Measurements from ENCODE around the gene PELI3.
A peak's percentile ranks its signal among the peaks of the same experiment; 100 is the strongest.

Gene PELI3, protein sequence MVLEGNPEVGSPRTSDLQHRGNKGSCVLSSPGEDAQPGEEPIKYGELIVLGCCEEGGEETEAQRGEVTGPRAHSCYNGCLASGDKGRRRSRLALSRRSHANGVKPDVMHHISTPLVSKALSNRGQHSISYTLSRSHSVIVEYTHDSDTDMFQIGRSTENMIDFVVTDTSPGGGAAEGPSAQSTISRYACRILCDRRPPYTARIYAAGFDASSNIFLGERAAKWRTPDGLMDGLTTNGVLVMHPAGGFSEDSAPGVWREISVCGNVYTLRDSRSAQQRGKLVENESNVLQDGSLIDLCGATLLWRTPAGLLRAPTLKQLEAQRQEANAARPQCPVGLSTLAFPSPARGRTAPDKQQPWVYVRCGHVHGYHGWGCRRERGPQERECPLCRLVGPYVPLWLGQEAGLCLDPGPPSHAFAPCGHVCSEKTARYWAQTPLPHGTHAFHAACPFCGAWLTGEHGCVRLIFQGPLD
- long read RNA-seq = 0 reads

DNA sequence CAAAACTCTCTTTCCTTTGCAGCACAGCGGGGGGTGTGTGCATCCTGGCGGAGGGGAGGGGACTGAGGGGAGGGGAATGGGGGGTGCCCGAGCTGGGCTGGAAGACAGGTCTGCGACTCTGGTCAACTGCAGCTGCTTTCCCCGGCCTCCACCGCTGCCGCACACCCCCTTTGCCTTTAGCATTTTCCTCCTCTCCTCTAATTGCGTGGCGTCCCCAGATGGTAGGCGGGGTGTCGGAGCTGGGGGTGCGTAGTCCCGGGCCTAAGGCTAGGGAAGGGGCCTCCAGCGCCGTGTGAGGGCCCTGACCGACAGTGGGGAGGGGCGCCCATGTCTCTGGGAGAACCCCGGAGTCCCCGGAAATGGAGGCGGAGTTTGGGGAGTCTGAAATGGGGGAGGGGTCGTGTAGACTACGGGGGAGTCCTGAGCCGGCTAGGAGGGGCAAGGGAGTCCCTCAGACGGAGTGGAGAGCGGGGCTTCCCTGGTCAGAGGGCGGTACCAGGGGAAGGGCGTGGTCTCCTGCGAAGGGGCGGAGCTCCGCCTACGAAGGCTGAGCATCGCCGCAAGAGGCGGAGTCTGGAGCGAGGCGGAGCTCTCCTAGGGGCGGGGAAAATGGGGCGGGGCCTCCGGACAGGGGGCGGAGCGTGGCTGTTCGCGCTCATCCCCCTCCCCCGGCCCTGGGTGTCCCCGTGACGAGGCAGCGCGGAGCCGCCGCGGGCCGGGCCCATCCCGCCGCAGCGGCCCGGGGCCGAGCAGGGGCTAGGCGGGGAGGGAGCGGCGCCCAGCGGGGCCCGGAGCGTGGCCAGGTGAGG, at the start of gene PELI3:
PELI3 (plus strand) TSS at position 681 of the 809 bp plus-strand sequence. CDS start 1,224 bp downstream, outside the sequence.
- TF ChIP-seq GABPA (IDR thresholded peaks at IDR 0.05; ENCODE audit: low read depth) (no peak), SPI1 (IDR thresholded peaks at IDR 0.05; ENCODE audit: borderline replicate concordance, low read depth) (no peak), POLR2AphosphoS5 (IDR thresholded peaks at IDR 0.05; ENCODE audit: low read depth) (no peak)
- TF ChIP-seq, protein P1, sequence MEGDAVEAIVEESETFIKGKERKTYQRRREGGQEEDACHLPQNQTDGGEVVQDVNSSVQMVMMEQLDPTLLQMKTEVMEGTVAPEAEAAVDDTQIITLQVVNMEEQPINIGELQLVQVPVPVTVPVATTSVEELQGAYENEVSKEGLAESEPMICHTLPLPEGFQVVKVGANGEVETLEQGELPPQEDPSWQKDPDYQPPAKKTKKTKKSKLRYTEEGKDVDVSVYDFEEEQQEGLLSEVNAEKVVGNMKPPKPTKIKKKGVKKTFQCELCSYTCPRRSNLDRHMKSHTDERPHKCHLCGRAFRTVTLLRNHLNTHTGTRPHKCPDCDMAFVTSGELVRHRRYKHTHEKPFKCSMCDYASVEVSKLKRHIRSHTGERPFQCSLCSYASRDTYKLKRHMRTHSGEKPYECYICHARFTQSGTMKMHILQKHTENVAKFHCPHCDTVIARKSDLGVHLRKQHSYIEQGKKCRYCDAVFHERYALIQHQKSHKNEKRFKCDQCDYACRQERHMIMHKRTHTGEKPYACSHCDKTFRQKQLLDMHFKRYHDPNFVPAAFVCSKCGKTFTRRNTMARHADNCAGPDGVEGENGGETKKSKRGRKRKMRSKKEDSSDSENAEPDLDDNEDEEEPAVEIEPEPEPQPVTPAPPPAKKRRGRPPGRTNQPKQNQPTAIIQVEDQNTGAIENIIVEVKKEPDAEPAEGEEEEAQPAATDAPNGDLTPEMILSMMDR (IDR thresholded peaks at IDR 0.05; ENCODE audit: insufficient read depth, low read length) = no peak
- TF ChIP-seq, protein P2, sequence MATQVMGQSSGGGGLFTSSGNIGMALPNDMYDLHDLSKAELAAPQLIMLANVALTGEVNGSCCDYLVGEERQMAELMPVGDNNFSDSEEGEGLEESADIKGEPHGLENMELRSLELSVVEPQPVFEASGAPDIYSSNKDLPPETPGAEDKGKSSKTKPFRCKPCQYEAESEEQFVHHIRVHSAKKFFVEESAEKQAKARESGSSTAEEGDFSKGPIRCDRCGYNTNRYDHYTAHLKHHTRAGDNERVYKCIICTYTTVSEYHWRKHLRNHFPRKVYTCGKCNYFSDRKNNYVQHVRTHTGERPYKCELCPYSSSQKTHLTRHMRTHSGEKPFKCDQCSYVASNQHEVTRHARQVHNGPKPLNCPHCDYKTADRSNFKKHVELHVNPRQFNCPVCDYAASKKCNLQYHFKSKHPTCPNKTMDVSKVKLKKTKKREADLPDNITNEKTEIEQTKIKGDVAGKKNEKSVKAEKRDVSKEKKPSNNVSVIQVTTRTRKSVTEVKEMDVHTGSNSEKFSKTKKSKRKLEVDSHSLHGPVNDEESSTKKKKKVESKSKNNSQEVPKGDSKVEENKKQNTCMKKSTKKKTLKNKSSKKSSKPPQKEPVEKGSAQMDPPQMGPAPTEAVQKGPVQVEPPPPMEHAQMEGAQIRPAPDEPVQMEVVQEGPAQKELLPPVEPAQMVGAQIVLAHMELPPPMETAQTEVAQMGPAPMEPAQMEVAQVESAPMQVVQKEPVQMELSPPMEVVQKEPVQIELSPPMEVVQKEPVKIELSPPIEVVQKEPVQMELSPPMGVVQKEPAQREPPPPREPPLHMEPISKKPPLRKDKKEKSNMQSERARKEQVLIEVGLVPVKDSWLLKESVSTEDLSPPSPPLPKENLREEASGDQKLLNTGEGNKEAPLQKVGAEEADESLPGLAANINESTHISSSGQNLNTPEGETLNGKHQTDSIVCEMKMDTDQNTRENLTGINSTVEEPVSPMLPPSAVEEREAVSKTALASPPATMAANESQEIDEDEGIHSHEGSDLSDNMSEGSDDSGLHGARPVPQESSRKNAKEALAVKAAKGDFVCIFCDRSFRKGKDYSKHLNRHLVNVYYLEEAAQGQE (IDR thresholded peaks at IDR 0.05; ENCODE audit: insufficient replicate concordance, low read depth) = no peak
- peak within 1 kb of the TSS; percentile 55 for H3K4me3 ChIP-seq (replicated peaks; ENCODE audit: insufficient read depth, low read length)
- H3K27ac ChIP-seq (replicated peaks) = peak within 1 kb of the TSS; percentile 61
- no peaks in the 10 kb centered on the region for H3K27me3 ChIP-seq (ENCODE audit: insufficient read depth, poor library complexity, severe bottlenecking)
- DNase-seq (ENCODE audit: low read depth in 1 of 2, low spot score in 1 of 2) = peak; percentile 89 to 90

DNA sequence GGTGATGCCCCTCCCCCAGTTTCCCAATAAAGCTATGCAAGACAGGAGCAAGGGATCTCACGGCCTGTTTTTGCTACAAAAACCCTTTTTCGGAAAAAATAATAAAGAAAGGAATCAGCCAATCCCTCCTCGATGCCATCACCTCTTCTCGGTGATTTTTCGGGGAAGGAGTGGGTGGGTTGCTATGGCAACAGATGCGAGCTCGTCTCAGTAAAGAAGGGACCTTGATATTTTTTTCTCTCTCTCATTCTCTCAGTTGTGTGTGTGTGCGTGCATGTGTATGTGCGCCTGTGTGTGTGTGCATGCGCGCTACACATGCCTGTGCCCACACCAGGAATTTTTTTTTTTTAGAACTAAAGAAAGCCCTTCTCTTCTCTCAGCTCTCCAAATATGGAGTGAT, 49.7 kb upstream of the PELI3 start:
- H3K27me3 ChIP-seq (ENCODE audit: insufficient read depth, poor library complexity, severe bottlenecking) = peaks cover 2% of the 10 kb centered on the region

More for the DNA sequence above, 49.7 kb upstream of the PELI3 start:
- no peak overlapping the region for H3K4me3 ChIP-seq (replicated peaks; ENCODE audit: insufficient read depth, low read length)
- no peak overlapping the region for H3K27ac ChIP-seq (replicated peaks)
- TF ChIP-seq, protein P1 (IDR thresholded peaks at IDR 0.05; ENCODE audit: insufficient read depth, low read length) = no peak
- TF ChIP-seq POLR2AphosphoS5 (IDR thresholded peaks at IDR 0.05; ENCODE audit: low read depth) (no peak), GABPA (IDR thresholded peaks at IDR 0.05; ENCODE audit: low read depth) (no peak), SPI1 (IDR thresholded peaks at IDR 0.05; ENCODE audit: borderline replicate concordance, low read depth) (no peak)
- TF ChIP-seq, protein P2 (IDR thresholded peaks at IDR 0.05; ENCODE audit: insufficient replicate concordance, low read depth) = no peak
- no peak for DNase-seq (ENCODE audit: low read depth in 1 of 2, low spot score in 1 of 2)

Data from HL-60 (cell line).